IPS DF 6.9 (cell line): ENCODE results near the gene KRTAP5-8.

ENCODE experiments used
- DNase-seq: peaks from one replicate; pipeline ENCODE4 v3.0.0-alpha.2; 2013; ENCODE audit warnings: low read depth, low spot score
- H3K27ac ChIP-seq: one replicate; pipeline ENCODE4 v1.5.1; 2013; ENCODE audit warnings: low read length, control low read depth
- H3K27me3 ChIP-seq: 2 replicates; pipeline ENCODE4 v1.6.1; 2013; ENCODE audit warnings: mild to moderate bottlenecking, low read length; ENCODE audit not compliant: control insufficient read depth, insufficient read depth
- H3K36me3 ChIP-seq: 2 replicates; pipeline ENCODE4 v1.6.1; 2013; ENCODE audit warnings: low read length; ENCODE audit not compliant: control insufficient read depth, insufficient read depth
- H3K4me1 ChIP-seq: 2 replicates; pipeline ENCODE4 v1.6.1; 2013; ENCODE audit warnings: low read length; ENCODE audit not compliant: control insufficient read depth, insufficient read depth
- H3K4me3 ChIP-seq: 2 replicates; pipeline ENCODE4 v1.5.1; 2013; ENCODE audit warnings: mild to moderate bottlenecking, low read length
- H3K9me3 ChIP-seq: 2 replicates; pipeline ENCODE4 v1.6.1; 2013; ENCODE audit warnings: low read length, inconsistent platforms; ENCODE audit not compliant: control insufficient read depth, insufficient read depth
- WGBS: extraction: QIAGEN DNeasy Blood & Tissue Kit; methylation state at CpG from one replicate; pipeline ENCODE4 v1.1.7; 2013; ENCODE audit warnings: mixed read lengths, missing lambda C conversion rate; ENCODE audit not compliant: insufficient read length, insufficient coverage; 5-methylcytosine and 5-hydroxymethylcytosine counted together

Gene KRTAP5-8

DNA sequence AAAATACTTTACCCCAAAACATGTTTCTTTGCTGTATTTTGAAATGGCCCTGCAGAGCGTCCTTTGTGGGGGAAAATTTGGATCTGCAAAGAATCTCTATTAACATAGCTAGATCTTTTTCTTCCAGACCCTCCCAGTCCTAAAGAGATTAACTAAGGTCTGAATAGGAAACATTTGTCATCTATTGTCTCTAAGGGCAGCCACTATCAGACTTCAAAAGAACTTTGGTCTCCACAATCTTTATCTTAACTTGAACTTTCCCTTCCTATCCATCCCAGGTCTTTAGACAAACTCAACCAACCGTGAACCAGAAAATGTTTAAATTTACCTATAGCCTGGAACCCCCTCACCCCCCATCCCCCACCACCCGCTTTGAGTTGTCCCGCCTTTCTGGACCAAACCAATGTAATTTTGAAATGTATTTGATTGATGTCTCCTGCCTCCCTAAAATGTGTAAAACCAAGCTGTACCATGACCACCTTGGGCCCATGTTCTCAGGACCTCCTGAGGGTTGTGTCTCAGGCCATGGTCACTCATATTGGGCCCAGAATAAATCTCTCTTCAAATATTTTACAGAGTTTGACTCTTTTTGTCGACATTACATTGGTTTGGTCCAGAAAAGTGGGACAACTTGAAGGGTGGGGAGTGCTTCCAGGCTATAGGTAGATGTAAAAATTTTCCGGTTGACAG is 6.8 kb downstream of the KRTAP5-8 start:
- no peaks in the 10 kb centered on the region for H3K27me3 ChIP-seq
- H3K4me1 ChIP-seq, result no peaks in the 10 kb centered on the region
- H3K36me3 ChIP-seq, result no peaks in the 10 kb centered on the region
- WGBS, result no CpG with 5 or more reads among the region's 6 CpGs
- no peak for DNase-seq
- H3K4me3 ChIP-seq, result no peak overlapping the region
- no peaks in the 10 kb centered on the region for H3K9me3 ChIP-seq
- H3K27ac ChIP-seq, result no peak overlapping the region

GRCh38 chr11:71545405-71545966 is 7.7 kb downstream of the KRTAP5-8 start:
- WGBS, result no CpG with 5 or more reads among the region's 12 CpGs
- H3K4me1 ChIP-seq, result no peaks in the 10 kb centered on the region
- no peak for DNase-seq
- H3K27me3 ChIP-seq, result no peaks in the 10 kb centered on the region
- H3K9me3 ChIP-seq, result no peaks in the 10 kb centered on the region
- H3K27ac ChIP-seq, result no peak overlapping the region
- no peaks in the 10 kb centered on the region for H3K36me3 ChIP-seq
- no peak overlapping the region for H3K4me3 ChIP-seq

GRCh38 chr11:71548120-71548519 is 10.3 kb downstream of the KRTAP5-8 start, which contains the start of gene KRTAP5-9:
Gene KRTAP5-9 (plus strand): TSS chr11:71548420. CDS start chr11:71548658, 238 bp downstream.
- no peaks in the 10 kb centered on the region for H3K36me3 ChIP-seq
- no CpG with 5 or more reads among the region's 5 CpGs for WGBS
- no peak within 1 kb of the TSS for H3K4me3 ChIP-seq
- H3K27ac ChIP-seq, result no peak within 1 kb of the TSS
- DNase-seq, result no peak
- no peaks in the 10 kb centered on the region for H3K4me1 ChIP-seq
- no peaks in the 10 kb centered on the region for H3K27me3 ChIP-seq
- H3K9me3 ChIP-seq, result no peaks in the 10 kb centered on the region

DNA sequence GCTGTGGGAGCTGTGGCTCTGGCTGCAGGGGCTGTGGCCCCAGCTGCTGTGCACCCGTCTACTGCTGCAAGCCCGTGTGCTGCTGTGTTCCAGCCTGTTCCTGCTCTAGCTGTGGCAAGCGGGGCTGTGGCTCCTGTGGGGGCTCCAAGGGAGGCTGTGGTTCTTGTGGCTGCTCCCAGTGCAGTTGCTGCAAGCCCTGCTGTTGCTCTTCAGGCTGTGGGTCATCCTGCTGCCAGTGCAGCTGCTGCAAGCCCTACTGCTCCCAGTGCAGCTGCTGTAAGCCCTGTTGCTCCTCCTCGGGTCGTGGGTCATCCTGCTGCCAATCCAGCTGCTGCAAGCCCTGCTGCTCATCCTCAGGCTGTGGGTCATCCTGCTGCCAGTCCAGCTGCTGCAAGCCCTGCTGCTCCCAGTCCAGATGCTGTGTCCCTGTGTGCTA is 10.9 kb downstream of the KRTAP5-8 start:
- Histone ChIP-seq H3K36me3 (no peaks in the 10 kb centered on the region), H3K4me3 (no peak overlapping the region), H3K27me3 (no peaks in the 10 kb centered on the region), H3K4me1 (no peaks in the 10 kb centered on the region), H3K9me3 (no peaks in the 10 kb centered on the region), H3K27ac (no peak overlapping the region)
- WGBS, result no CpG with 5 or more reads among the region's 5 CpGs
- DNase-seq, result no peak

GRCh38 chr11:71551711-71552110 is 13.9 kb downstream of the KRTAP5-8 start:
- DNase-seq, result no peak
- Histone ChIP-seq H3K9me3 (no peaks in the 10 kb centered on the region), H3K4me3 (no peak overlapping the region), H3K27ac (no peak overlapping the region), H3K27me3 (no peaks in the 10 kb centered on the region), H3K36me3 (no peaks in the 10 kb centered on the region), H3K4me1 (no peaks in the 10 kb centered on the region)
- no CpG with 5 or more reads among the region's 1 CpG for WGBS

DNA sequence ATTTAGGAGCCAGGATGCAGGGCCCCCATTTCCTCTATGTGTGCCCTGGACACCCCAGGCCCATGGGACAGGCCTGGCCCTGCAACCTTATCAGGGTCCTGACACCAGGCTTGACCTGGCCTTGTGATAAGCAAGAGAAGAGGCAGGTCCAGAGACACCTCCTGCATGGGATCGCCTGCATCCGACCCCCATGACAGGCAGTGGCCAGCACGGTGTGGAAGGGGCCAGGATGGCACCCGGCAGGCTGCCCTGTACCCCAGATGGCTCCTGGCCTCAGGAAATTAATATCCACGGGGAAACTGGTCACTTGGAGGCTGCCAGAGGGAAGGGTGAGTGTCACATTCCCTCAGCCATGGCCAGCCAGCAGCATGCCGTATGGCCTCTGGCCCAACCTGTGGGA is 17.2 kb downstream of the KRTAP5-8 start:
- whole genome bisulfite sequencing, result no CpG with 5 or more reads among the region's 6 CpGs

GRCh38 chr11:71555508-71555907 is 17.7 kb downstream of the KRTAP5-8 start:
- Histone ChIP-seq H3K9me3 (no peaks in the 10 kb centered on the region; the same call in 1 of the 2 replicates), H3K27ac (no peak overlapping the region), H3K36me3 (no peaks in the 10 kb centered on the region), H3K27me3 (no peaks in the 10 kb centered on the region), H3K4me3 (no peak overlapping the region; the same call in 1 of the 2 replicates), H3K4me1 (no peaks in the 10 kb centered on the region)
- no peak for DNase-seq
- no CpG with 5 or more reads among the region's 11 CpGs for WGBS

More for the DNA sequence above, 17.2 kb downstream of the KRTAP5-8 start:
- no peaks in the 10 kb centered on the region for H3K27me3 ChIP-seq
- H3K27ac ChIP-seq, result no peak overlapping the region
- H3K36me3 ChIP-seq, result no peaks in the 10 kb centered on the region
- DNase-seq, result no peak
- H3K4me1 ChIP-seq, result no peaks in the 10 kb centered on the region
- H3K4me3 ChIP-seq, result no peak overlapping the region
- H3K9me3 ChIP-seq, result no peaks in the 10 kb centered on the region; the same call in 1 of the 2 replicates

- H3K4me1 ChIP-seq, result no peaks in the 10 kb centered on the region
- WGBS, result 100% methylated on average over 2 of the region's 4 CpGs
- no peak overlapping the region for H3K4me3 ChIP-seq
- no peak overlapping the region for H3K27ac ChIP-seq
- H3K36me3 ChIP-seq, result no peaks in the 10 kb centered on the region
- no peak for DNase-seq
- no peaks in the 10 kb centered on the region; the same call in 1 of the 2 replicates for H3K9me3 ChIP-seq
- no peaks in the 10 kb centered on the region for H3K27me3 ChIP-seq
Measured at GRCh38 chr11:71556018-71556417, 18.2 kb downstream of the KRTAP5-8 start.

DNA sequence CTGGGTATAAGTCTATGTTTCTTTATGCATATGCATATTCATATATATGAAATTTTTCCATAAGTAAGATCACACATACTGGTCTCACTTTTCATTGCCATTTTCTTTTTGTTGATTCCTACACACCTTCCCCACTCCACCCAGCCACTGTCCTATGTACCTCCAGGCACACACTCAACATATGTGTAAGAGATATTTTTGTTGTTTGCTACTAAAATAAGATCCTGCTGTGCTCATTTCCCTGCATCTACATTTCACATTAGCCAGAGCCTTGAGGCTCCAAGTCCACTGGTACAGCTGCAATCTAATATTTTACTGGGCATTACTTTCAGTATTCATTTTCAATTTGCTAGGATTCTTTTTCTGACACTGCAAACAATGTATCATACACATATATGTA is 19.4 kb downstream of the KRTAP5-8 start:
- no peak for DNase-seq
- H3K4me1 ChIP-seq, result no peaks in the 10 kb centered on the region

GRCh38 chr11:71558996-71559395 is 21.2 kb downstream of the KRTAP5-8 start:
- no peak overlapping the region for H3K27ac ChIP-seq
- no peaks in the 10 kb centered on the region for H3K36me3 ChIP-seq
- H3K27me3 ChIP-seq, result no peaks in the 10 kb centered on the region
- H3K4me1 ChIP-seq, result no peaks in the 10 kb centered on the region
- H3K4me3 ChIP-seq, result no peak overlapping the region
- no peaks in the 10 kb centered on the region; the same call in 1 of the 2 replicates for H3K9me3 ChIP-seq
- DNase-seq, result no peak
- WGBS, result no CpG with 5 or more reads among the region's 1 CpG

More for the DNA sequence above, 19.4 kb downstream of the KRTAP5-8 start:
- Histone ChIP-seq H3K27me3 (no peaks in the 10 kb centered on the region), H3K4me3 (no peak overlapping the region), H3K27ac (no peak overlapping the region), H3K9me3 (no peaks in the 10 kb centered on the region; the same call in 1 of the 2 replicates), H3K36me3 (no peaks in the 10 kb centered on the region)

DNA sequence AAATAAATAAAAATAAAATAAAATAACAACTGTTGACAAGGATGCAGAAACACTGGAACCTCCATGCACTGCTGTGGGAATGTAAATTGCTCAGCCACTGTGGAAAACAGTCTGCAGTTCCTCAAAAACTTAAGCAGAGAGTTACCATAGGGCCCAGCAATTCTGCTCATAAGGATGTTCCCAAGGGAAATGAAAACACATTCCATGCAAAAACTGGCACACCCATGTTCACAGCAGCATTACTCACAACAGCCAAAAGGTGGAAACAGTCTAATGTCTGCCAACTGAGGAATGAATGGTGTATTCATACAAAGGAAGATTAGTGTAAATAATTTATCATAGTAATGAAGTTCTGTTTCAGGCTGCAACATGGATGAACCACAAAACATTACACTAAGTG is 24.3 kb downstream of the KRTAP5-8 start:
- Histone ChIP-seq H3K36me3 (no peaks in the 10 kb centered on the region), H3K27me3 (no peaks in the 10 kb centered on the region), H3K27ac (no peak overlapping the region), H3K4me3 (no peak overlapping the region), H3K9me3 (no peaks in the 10 kb centered on the region; the same call in 1 of the 2 replicates), H3K4me1 (0 out of 2 replicates have a peak, but pooled peaks cover under 1% of the 10 kb centered on the region)
- DNase-seq, result no peak
